ENCODE data around the gene SMIM36.
"Not testable (repeated sequence)": the region's sequence is repeated elsewhere in the genome, so short reads cannot be mapped to it uniquely, and the experiment has no call there.

SMIM36 gene

DNA sequence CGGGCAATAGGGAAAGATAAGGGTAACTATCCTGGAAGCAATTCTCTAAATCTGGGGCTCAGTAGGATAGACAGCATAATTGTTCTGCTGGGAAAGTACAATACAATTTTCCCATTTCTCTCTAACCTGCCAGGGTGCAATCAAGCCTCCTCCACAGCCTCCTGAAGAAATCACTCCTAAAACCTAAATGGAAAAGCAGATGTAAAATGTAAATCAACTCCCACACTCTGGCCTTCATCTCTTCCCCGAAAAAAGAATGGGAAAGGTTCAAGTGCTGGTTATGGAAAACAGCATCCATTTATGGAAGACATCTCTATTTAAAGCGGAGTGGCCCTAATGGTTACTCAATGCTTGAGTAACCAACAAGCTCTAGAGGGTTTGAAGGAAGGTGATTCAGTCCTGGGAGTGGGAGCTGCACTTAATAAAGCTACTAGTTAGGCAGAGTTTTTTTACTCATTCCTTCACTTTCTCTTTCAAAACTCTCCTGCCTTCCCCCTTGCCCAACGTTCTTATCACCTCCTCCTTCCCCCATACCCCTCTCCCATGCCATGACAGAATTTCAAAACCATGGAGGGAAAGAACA is 94.7 kb downstream of the SMIM36 start:
- no peak for DNase-seq (ENCODE audit: low read depth, low spot score)

DNA sequence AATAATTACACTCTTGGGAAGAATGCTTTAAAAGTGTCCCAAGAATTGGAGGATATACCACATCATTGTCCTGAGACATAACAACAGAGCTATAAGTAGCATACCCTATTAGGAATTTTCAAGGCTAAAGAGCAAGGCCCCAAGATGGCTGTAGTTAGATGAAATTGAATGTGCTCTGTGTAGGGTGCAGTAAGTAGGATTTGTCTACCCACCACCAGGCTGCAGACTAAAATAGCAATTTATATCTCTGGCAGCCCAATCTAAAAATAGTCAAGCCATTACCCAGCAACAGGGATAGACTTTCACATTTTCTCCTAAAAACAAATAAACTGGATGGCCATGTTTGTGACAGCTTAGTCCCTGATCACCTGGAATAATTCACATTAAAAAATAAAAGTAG is 95.3 kb downstream of the SMIM36 start:
- no peak for DNase-seq (ENCODE audit: low read depth, low spot score)

DNA sequence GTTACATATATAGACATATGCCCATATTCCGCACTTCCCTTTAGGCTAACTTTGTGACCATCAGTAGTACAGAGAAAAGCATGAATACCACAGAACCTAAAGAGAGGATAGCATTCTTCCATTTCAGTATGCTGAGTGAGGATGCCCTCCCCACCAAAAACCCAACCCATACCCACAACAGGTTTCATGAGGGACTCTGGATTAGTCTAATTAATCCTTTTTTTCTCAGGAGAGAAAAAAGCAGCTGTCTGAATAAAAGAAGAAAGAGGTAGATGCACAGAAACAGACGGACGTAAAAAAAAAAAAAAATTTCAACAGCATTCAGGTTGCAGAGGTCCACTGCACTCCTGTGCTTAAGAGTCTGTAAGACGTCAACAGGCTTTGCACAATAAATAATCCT is 96.3 kb downstream of the SMIM36 start:
- DNase-seq (ENCODE audit: low read depth, low spot score), result no peak

DNA sequence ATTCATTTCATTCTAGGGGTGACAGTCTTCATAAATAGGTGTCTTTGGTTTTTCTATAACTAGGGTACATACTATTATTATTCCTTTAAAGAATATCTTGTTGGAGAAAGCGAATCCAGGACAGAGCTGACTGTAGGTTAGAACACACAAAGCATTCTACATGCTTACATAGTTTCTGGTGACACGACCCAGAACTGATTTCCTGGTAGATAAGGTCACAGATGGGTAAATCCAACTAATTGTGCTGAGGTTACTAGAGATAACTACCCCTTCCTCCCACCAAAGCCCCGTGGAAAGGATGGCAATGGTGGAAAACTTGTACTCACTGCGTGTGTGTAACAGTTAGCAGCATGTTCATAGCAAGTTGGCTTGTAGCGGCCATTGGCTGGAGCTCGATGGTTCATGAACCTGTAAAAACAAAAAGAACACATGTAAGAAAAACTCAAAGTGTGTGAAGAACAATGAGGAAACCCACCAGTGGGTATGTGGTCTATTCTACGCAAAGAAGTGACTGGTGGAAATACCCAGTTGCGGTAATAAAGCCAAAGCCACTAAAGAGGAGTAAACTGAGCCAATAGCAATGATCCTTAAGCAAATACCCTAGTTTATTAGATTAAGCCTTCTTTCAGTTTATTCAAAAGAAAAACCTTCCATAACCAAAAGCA is 97.3 kb downstream of the SMIM36 start:
- no peak for DNase-seq (ENCODE audit: low read depth, low spot score)

DNA sequence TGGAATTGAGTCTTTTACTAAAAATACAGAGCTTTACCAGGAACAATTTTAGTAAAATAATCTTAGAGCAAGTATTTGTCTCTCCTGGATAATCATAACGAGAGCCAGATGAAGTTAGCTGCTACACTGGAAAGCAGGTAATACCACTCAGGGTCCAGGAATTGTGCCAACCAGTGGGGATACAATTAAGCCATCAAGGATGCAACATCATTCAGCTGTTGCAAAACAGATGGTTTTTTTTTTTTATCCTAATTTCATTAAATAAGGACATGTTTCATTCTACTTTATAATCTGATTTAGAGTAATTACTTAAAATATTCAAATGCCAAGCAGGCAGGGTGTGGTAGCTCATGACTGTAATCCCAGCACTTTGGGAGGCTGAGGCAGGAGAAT is 99.8 kb downstream of the SMIM36 start:
- DNase-seq (ENCODE audit: low read depth, low spot score), result no peak

DNA sequence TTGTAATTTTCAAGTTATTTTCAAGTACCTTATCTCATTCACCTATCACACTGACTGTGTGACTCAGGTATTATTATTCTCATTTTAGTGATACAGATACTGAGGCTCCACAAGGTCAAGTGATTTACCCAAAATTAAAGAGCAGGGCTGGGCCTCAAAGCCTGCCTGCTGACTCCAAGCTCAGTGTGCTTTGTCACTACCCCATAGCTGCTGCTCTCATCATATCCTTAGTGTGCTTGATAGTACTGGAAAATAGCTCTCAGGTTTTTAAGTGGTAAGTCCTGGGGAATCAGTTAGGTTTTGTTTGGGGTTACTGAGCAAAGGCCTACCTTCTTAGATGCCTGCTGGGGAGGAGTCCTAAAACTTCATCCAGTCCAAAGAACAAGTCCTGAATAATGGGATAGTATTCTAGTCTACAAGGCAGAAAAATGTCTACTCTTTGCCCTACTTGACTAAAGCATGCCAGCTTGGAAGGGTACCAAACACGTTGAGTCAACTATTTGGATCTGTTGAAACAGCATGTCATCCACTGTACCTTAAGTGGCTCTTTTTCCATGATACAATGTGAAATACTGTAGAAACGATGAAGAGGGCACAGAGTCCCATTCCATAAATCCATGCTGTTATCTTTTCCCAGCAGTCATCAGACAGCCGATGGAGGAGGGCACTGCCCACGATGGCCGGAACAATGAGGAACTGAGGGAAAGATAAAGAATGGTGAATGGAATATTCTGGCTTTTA is 100.4 kb downstream of the SMIM36 start:
- no peak for DNase-seq (ENCODE audit: low read depth, low spot score)

DNA sequence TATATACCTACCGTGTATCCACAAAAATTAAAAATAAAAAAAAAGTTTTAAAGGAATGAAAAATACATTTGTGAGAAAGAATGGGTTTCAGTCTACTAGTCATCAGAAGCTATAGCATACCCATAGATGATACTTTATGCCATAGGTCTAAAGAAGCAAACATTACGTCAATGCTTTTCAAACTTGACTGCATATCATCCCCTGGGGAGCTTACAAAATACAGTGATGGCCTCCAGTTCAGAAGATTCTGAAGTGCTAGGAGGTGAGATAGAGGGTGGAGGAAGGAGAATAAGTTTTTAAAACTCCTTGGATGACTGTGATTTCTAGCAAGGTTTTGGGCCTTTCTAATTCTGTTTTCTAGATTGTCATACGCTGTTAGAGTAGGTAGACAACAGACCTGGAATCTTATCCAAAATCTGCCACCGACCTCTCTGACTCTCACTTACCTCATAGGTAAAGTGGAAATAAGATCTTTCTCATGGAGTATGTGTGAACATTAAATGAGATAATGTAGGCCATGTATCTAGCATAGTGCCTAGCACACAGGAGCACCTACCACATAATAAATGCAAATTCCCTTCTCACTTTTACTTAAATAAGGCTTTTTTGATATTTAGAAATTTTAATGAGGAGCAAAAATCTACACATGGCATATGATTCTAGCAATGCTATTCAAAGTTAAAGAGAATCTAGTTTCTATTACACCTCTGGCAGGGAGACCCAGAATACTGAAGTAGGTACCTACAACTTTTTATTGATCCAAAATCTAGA is 102.0 kb downstream of the SMIM36 start:
- no peak for DNase-seq (ENCODE audit: low read depth, low spot score)

DNA sequence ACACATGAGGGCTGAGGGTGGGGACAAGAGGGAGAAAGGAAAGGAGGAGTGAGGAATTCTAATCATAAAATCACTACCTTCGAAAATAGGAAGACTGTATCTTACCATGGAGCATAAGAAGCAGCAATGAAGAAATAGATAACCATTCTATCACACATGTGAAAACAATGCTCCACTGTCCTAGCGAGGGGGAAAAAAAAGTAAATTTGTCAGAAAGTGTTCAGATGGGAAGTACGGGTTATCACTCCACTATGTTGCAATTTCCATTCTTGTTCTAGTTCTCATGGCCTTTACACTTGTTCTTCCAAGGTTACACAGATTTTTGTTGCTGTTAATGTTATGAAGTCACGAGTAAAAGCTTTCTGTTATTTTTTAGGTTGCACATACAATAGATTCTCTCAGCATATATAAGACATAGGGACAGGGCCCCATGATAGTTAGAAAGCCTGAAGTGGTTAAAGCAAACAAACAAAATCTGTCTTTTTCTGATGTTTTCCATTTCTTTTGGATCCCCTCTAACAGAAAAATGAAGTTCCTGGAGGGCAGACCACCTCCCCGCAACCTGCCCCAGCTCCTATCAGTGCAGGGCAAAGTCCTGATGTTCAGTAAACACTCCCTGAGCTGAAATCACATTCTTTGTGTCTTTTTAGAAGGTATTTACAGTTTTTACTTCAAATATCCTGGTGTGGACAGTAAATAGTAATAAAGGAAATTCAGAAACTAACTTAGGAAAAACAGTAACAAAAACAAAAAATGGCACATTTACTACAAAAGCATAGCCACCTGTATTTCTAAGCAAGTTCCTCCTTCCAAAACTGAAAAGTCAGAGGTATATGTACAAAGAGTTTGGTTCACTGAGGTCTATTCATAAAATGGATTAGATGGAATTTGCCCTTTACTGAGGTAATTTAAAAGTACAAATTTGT is 103.3 kb downstream of the SMIM36 start:
- no peak for DNase-seq (ENCODE audit: low read depth, low spot score)

DNA sequence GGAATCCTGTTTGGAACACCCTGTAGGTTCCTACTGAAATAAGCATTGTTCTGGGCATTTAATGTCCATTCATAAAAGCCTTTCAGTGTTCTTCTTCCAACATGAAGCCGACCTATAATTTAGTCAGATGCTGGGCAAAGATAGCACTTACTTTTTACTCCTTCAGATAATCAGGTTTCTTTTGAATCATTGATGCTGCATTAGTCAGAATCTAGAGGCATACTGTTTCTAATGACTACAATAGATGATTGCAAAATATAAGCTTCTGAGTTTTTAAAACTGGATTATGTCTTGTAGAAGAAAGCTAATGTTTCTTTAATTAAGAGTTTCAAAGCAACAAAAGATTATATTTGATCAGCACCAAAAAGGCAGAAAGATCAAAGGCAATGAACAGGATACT is 105.7 kb downstream of the SMIM36 start:
- DNase-seq (ENCODE audit: low read depth, low spot score), result no peak

DNA sequence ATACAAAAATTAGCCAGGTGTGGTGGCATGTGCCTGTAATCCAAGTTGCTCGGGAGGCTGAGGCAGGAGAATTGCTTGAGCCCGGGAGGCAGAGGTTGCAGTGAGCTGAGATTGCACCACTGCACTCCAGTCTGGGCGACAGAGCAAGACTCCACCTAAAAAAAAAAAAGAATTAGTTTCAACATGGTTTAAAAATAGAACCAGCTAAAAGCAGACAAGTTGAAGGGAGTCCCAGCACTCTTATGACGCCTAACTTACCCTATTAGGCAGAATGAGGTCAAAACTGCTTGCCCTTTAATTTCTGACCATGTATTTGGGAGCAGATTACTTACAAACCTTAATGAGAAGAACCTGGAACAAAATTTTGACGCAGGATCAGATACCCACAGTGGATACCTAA is 107.1 kb downstream of the SMIM36 start:
- not testable (repeated sequence) for DNase-seq (ENCODE audit: low read depth, low spot score)

DNA sequence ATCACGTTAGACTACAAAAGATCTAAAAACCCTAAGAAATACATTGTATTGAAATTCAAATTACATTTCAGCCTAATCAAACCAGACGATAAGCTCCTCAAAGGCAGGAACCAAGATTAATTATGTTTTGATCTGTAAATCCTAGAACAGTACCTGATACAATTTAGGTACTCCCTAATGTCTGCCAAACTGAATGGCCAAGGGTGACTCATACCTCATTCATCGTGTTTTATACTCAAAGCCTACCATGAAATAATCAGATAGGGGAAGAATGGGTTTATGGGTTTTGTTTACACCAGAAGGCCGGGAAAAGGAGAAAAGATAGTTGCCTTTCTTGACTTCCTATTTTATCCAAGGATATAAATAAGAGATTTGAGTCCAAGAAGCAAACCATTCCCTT is 108.9 kb downstream of the SMIM36 start:
- no peak for DNase-seq (ENCODE audit: low read depth, low spot score)

All from brain pericyte (primary cell).